GM19328 (cell line): ENCODE measurements around the gene PCCA.
"Not testable (repeated sequence)": the region's sequence is repeated elsewhere in the genome, so short reads cannot be mapped to it uniquely, and the experiment has no call there.

Source experiments
- ATAC-seq: cut with Tn5 transposase; IDR thresholded peaks from one replicate; pipeline ENCODE4 v1.9.1; 2021; ENCODE audit warnings: mild to moderate bottlenecking, moderate library complexity; ENCODE audit not compliant: unreplicated experiment

PCCA gene

GRCh38 chr13:100347968-100348367, 259.1 kb downstream of the PCCA start:
- no peak for ATAC-seq

DNA sequence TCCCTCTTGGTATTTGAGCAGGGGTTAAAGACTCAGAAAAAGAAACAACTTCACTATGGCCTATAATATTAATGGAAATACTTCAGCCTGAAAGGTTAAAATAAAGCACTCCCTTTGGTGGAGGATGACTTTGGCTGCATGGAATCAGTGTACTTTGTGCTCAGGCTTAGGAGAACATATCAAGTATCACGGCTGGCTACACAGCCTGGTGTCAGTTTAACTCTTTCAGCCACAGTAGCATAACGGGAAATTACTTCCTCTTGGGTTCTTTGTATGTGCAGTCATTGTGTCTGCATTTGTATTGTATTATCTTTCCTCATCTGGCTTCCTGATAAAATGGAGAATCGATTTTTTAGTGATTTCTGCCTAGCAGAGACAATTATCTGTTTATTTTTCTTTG, 260.7 kb downstream of the PCCA start:
- no peak for ATAC-seq

DNA sequence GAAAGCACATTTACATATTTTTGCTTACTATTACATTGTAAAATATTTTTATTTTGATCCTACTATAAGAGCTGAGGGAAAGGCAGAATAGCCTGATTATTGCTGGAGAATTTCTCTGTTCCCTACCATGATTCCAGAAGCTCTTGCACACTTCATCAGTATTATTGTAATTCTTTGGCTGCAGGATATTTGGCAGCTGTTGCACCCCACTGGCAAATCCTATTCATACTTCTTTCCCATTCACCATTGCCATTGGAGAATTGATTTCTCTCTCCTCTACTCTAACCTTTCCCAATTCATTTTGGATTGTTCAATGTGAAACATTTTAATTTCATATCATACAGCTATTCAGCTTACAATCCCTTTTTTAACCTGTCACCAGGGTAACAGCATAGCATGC, 261.7 kb downstream of the PCCA start:
- no peak for ATAC-seq

GRCh38 chr13:100356426-100356825, 267.5 kb downstream of the PCCA start:
- ATAC-seq, result no peak

GRCh38 chr13:100356889-100357288, 268.0 kb downstream of the PCCA start:
- ATAC-seq, result no peak

GRCh38 chr13:100357764-100358163, 268.9 kb downstream of the PCCA start:
- ATAC-seq, result no peak

- no peak for ATAC-seq
Measured at GRCh38 chr13:100361504-100361903, 272.6 kb downstream of the PCCA start.

DNA sequence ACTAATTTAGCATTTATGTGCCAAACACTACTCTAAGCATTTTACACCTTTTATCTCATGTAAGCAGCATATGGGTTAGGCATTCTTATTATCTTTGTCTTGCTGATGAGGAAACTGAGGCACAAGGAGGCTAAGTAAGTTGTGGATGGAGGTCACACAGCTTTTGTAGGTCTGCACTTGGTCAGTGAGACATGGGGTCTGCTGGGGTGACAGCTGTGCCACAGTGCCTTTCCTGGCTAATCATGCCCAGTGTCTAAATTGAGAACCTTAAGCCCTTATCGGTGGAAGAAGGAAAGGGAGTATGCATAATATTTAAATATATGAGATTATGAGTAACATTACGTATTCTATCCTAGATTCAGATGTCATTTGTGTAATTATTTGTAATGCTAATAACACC, 273.5 kb downstream of the PCCA start:
- no peak for ATAC-seq

GRCh38 chr13:100362781-100363180, 273.9 kb downstream of the PCCA start:
- ATAC-seq, result no peak

GRCh38 chr13:100363285-100363711, 274.4 kb downstream of the PCCA start:
- no peak for ATAC-seq

DNA sequence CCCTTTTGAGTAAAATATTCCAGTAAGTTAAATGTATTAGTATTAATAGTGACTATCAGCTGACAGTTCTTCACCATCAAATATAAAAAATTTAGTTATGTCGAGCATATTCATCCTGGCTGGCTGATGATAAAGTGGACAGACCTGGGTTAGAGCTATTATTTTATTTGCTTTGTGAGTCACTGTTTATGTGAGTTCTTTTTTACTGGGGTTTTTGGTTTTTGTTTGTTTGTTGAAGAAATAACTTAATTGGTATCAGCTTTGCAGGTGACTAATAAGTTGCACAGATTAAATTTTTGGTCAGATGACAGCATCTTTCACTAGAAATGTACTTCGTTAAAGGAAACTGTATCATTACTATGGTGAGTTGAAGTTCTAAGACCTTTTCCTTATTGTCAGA, 275.0 kb downstream of the PCCA start:
- no peak for ATAC-seq

DNA sequence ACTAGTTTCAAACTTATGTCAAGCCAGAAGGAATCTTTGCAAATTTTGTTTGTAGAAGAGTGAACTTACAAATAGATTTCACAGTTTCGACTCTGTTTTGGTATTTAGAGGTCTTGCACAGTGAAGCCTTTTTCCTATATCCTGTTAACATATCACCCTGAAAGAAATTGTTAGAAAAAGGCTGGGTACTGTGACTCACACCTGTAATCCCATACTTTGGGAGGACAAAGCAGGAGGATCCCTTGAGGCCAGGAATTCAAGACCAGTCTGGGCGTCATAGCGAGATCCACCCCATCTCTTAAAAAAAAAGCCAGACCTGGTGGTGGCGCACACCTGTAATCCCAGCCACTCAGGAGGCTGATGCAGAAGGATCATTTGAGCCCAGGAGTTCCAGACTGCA, 275.7 kb downstream of the PCCA start:
- no peak for ATAC-seq

GRCh38 chr13:100365680-100366079, 276.8 kb downstream of the PCCA start:
- no peak for ATAC-seq

DNA sequence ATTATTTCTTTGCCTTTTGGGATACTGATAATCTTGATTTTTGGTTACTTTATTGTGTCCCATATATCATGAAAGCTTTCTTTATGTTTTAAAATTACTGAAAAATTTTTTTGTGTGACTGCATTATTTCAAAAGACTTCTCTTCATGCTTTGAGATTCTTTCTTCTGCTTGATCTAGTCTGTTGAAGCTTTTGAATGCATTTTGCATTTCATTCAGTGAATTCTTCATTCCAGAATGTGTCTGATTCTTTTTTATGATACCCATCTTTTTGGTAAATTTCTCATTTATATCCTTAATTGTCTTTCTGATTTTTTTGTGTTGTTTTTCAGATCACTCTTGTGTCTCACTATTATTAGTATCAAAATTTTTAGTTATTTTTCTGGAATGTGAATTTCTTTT, 289.6 kb downstream of the PCCA start:
- ATAC-seq, result no peak

DNA sequence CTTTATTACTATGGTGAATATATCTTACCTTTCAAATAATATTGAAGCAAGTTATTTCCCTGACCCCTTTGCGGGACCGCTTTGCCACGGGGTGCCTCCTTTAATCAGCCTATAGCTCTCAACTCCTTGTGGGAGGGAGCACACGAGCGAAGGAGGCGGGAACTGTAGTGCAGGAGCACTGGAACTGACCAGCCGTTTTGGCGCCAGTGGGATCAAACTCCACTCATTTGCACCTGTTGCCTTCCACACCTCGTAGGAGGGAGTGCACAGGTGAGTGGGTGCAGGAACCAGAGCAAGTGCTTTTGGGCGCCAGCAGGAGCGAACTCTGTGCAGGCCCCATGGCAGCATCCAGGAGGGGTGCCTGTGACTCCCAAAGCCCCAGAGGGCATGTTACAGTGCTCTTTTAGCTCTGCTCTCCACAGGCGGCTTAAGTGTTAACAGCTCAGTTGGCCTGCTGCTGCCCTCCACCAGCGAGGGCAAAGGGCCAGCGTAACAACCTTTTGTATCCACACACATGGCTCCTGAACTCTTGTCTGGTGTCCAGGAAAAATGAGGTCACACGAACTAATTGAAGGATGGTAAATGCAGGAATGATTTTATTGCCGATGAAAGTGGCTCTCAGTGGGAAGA, 292.8 kb downstream of the PCCA start:
- ATAC-seq, result no peak

- ATAC-seq, result no peak
Measured at GRCh38 chr13:100382785-100383184, 293.9 kb downstream of the PCCA start.

GRCh38 chr13:100387416-100387815, 298.5 kb downstream of the PCCA start:
- ATAC-seq, result no peak

DNA sequence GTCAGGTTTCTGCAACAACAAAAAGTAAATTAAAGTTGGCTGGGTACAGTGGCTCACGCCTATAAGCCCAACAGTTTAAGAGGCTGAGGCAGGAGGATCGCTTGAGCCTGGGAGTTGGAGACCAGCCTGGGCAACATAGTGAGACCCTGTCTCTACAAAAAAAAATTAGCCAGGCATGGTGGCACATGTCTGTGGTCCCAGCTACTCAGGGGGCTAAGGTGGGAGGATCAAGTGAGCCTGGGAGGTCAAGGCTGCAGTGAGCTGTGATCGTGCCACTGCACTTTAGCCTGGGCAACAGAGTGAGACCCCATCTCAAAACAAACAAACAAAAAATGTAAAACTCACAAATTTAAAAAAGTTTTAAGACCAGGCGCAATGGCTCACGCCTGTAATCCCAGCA, 299.3 kb downstream of the PCCA start:
- ATAC-seq, result not testable (repeated sequence)

DNA sequence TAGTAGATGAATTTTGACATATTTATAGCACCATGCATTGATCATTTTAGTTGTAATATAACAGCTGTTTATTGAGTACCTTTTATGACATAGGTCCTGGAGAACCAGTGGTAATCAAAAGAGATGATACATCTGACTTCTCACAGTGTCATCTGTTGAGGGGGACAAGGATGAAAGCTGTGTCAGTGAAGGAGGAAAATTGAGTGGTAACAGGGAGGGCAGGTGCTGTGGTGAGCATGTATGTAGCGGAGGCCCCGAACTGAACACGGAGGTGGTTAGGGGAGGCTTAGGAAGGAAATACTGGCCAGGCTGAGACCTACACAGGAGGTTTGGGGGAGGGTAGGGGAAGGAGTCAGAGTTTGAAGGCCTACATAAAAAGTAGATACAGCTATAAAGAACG, 300.0 kb downstream of the PCCA start:
- ATAC-seq, result no peak

DNA sequence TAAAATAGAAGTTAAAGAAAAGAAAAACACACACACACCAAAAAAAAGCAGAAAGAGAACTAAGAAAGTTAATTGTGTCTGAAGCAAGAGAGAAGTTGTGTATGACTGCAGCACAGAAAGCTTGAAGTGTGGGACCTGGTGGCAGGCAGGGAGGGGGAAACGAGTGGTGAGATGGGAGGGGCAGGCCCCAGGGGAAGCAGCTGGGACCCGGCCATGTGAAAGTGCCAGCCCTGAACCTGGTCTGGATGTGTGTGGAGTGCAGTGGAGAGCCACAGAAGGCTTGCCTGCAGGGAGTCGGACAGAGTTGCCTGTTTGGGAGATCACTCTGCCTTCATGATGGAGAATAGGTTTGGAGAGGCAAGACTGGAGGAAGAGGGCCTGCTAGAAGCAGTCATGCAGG, 300.7 kb downstream of the PCCA start:
- ATAC-seq, result no peak

DNA sequence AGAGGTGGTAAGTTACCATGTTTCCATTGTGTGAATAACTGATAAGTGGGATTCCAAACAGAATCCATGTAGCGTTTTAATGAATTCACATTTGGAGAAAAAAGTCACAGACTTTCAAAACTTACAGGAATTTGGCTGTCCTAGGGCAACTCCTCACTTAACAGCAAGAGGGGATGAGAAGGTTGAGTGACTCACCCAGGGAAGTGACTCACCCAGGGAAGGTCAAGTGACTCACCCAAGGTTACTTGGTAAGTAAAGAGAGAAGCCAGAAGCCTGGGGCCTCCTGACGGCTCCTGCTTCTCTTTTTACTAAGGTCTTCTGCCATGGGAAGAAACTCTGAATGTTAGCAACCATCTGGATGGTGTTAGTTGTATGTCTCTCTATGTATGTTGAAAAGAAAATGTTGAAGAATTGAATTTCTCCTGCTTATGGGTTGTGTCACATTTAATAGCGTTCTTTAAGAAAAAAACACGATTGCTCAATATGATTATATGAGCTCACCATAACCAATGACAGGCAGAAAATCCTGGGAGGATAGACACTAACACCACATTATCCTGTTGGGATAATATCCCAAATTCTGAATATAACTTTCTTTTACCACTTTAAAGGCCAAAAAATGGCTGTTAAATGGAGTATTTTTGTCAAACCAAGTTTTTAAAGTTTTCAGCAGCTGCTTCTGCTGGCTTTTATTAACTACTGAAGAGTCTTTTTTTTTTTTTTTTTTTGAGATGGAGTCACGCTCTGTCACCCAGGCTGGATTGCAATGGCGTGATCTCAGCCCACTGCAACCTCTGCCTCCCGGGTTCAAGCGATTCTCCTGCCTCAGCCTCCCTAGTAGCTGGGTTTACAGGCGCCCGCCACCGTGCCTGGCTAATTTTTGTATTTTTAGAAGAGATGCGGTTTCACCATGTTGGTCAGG, 304.1 kb downstream of the PCCA start:
- ATAC-seq, result no peak

GRCh38 chr13:100394005-100394695, 305.3 kb downstream of the PCCA start:
- peak; percentile 94 for ATAC-seq
